ENCODE data around the gene DISC1. TPM values are rescaled to one million over a fixed set of nuclear protein-coding genes. Genes with fewer than 3 reads are reported as not detected.

The DISC1 gene
- total and polyA plus RNA-seq, 2 experiments from 2014 or later, result 0.43 to 1.2 TPM

DNA sequence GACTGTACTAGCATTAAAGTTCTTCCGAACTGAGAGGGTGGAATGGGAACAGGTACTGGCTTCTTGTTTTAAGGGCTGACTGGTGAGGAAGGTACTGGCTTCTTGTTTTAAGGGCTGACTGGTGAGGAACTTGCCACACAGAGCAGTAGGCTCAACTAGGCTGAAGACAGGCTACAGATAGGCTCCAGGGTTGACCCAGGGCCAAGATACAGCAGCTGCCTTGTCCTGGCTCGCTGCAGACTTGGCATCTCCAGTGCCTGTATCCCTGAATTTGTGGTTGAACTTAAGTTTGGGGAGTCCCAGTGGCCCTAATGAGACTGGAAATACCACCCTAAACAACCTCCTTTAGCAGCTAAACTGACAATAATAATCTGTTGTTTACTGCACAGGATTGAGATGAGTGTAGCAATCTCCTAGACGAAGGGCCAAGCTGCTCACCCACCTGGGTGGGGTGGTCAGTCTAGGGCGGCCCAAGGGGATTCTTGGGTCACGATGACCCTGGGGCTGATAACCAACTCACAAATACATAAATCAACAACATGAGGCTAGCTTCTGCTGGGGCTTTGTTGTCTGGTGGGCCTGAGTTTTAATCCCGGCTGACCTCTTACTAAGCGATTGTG, 227.1 kb downstream of the DISC1 start:
- in situ Hi-C loops (cut with MboI), result no loop called here
- Histone ChIP-seq H3K27me3 (replicated peaks; ENCODE audit: insufficient read depth) (no peaks in the 10 kb centered on the region), H4K20me1 (ENCODE audit: insufficient read depth) (no peaks in the 10 kb centered on the region), H3K4me3 (no peak overlapping the region), H3K4me2 (ENCODE audit: unreplicated experiment) (no peak overlapping the region), H2AFZ (no peak overlapping the region), H3K9ac (no peak overlapping the region), H3K27ac (no peak overlapping the region), H3F3A (ENCODE audit: insufficient read depth) (no peaks in the 10 kb centered on the region), H3K79me2 (ENCODE audit: insufficient read depth) (no peaks in the 10 kb centered on the region), H3K9me2 (ENCODE audit: insufficient read depth) (no peaks in the 10 kb centered on the region), H3K36me3 (ENCODE audit: low read depth) (no peaks in the 10 kb centered on the region), H3K9me3 (ENCODE audit: low read depth) (no peaks in the 10 kb centered on the region), H3K4me1 (ENCODE audit: insufficient read depth) (no peaks in the 10 kb centered on the region)
- 88 to 93% methylated on average over 7 of the region's 7 CpGs for WGBS, 2 experiments (ENCODE audit: low coverage in 1 of 2, low lambda C conversion rate in 2 of 2, missing lambda C conversion rate in 2 of 2)
- TF ChIP-seq EZH2phosphoT487 (IDR thresholded peaks at IDR 0.05; ENCODE audit: insufficient read depth, low read depth) (no peak), EZH2 (IDR thresholded peaks at IDR 0.05; ENCODE audit: insufficient read depth, poor library complexity, severe bottlenecking) (no peak)
- no peak for DNase-seq

DNA sequence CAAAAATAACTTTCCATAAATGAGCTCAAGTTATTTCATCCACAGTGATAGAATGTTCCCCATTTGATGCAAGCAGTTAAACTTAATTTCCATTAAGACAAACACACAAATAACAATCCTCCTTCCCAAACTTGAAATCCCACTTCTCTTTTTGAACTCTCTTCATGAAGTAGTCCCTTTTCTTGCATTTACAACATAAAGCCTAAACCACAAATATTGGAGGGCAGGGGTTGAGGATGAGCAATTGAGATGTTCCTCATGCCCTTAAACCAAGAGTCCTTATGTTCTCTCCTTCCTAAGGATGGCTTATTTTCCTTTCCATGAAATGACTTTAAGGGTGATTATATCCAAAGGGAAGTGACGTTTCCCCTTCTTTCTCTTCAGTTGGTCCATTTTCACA, 228.8 kb downstream of the DISC1 start:
- H3K27ac ChIP-seq, result no peak overlapping the region
- H3K4me2 ChIP-seq (ENCODE audit: unreplicated experiment), result no peak overlapping the region
- no peaks in the 10 kb centered on the region for H3K4me1 ChIP-seq (ENCODE audit: insufficient read depth)
- no peak overlapping the region for H3K4me3 ChIP-seq
- 71 to 81% methylated on average over 1 of the region's 1 CpG for WGBS, 2 experiments (ENCODE audit: low coverage in 1 of 2, low lambda C conversion rate in 2 of 2, missing lambda C conversion rate in 2 of 2)
- no peaks in the 10 kb centered on the region for H3K9me3 ChIP-seq (ENCODE audit: low read depth)
- TF ChIP-seq EZH2 (IDR thresholded peaks at IDR 0.05; ENCODE audit: insufficient read depth, poor library complexity, severe bottlenecking) (no peak), EZH2phosphoT487 (IDR thresholded peaks at IDR 0.05; ENCODE audit: insufficient read depth, low read depth) (no peak)
- H3K9me2 ChIP-seq (ENCODE audit: insufficient read depth), result no peaks in the 10 kb centered on the region
- H3K27me3 ChIP-seq (replicated peaks; ENCODE audit: insufficient read depth), result no peaks in the 10 kb centered on the region
- H3K36me3 ChIP-seq (ENCODE audit: low read depth), result no peaks in the 10 kb centered on the region
- H3F3A ChIP-seq (ENCODE audit: insufficient read depth), result no peaks in the 10 kb centered on the region
- H4K20me1 ChIP-seq (ENCODE audit: insufficient read depth), result no peaks in the 10 kb centered on the region
- no peak for DNase-seq
- in situ Hi-C loops (cut with MboI), result no loop called here
- no peak overlapping the region for H3K9ac ChIP-seq
- H3K79me2 ChIP-seq (ENCODE audit: insufficient read depth), result no peaks in the 10 kb centered on the region
- H2AFZ ChIP-seq, result no peak overlapping the region

DNA sequence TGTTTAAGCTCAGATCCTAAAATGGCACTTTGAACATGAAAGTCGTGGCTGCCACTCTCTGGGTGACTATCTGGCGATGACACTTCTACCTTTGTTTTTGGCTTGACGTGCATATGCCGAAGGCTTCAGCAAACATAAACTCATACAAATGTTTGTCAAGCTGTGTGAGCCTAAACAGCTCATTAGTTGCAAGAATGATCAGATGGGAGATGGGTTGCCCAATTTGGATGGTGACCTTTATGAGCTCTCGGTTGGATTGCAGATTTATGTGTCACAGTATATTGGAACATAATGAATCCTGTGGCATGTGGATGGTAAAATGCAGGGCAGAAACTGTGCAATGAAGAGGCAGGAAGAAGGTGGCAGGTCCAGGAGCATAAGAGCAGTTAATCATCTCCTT, 229.3 kb downstream of the DISC1 start:
- H3K27me3 ChIP-seq (replicated peaks; ENCODE audit: insufficient read depth), result no peaks in the 10 kb centered on the region
- WGBS, 2 experiments (ENCODE audit: low coverage in 1 of 2, low lambda C conversion rate in 2 of 2, missing lambda C conversion rate in 2 of 2), result 91% methylated on average over 5 of the region's 5 CpGs
- no peak for DNase-seq

DNA sequence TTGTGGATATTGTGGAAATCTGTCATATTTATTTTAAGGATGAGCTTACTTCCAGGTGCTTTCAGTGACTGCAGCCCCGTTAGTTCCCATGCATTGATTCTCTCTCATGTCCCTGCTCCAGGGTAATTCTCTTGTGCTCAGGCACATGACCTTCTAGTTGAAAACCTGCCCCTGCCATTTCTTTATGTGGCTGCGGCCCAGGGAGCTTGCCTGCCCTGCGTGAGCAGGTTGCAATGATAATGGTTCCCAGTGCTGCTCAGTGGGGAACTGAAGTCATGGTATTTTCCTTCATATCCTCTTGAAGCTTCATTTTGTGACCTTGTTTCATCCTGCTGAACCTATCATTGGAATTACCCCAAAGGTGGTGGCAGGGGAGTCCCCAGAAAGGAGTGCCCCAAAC, 229.8 kb downstream of the DISC1 start:
- in situ Hi-C loops (cut with MboI), result no loop called here
- Histone ChIP-seq H3K36me3 (ENCODE audit: low read depth) (no peaks in the 10 kb centered on the region), H3K9ac (no peak overlapping the region), H3F3A (ENCODE audit: insufficient read depth) (peaks cover under 1% of the 10 kb centered on the region; the same call in 1 of the 2 replicates), H3K9me3 (ENCODE audit: low read depth) (no peaks in the 10 kb centered on the region), H3K9me2 (ENCODE audit: insufficient read depth) (no peaks in the 10 kb centered on the region), H3K27me3 (replicated peaks; ENCODE audit: insufficient read depth) (no peaks in the 10 kb centered on the region), H4K20me1 (ENCODE audit: insufficient read depth) (no peaks in the 10 kb centered on the region), H3K79me2 (ENCODE audit: insufficient read depth) (no peaks in the 10 kb centered on the region), H2AFZ (no peak overlapping the region), H3K4me3 (no peak overlapping the region), H3K4me2 (ENCODE audit: unreplicated experiment) (no peak overlapping the region), H3K4me1 (ENCODE audit: insufficient read depth) (peaks cover under 1% of the 10 kb centered on the region; the same call in 1 of the 2 replicates), H3K27ac (no peak overlapping the region)
- no peak for DNase-seq
- TF ChIP-seq EZH2 (IDR thresholded peaks at IDR 0.05; ENCODE audit: insufficient read depth, poor library complexity, severe bottlenecking) (no peak), EZH2phosphoT487 (IDR thresholded peaks at IDR 0.05; ENCODE audit: insufficient read depth, low read depth) (no peak)
- WGBS, 2 experiments (ENCODE audit: low coverage in 1 of 2, low lambda C conversion rate in 2 of 2, missing lambda C conversion rate in 2 of 2), result 94 to 96% methylated on average over 3 of the region's 3 CpGs

More for the DNA sequence above, 229.3 kb downstream of the DISC1 start:
- Histone ChIP-seq H3K9ac (no peak overlapping the region), H3K36me3 (ENCODE audit: low read depth) (no peaks in the 10 kb centered on the region), H3K4me1 (ENCODE audit: insufficient read depth) (no peaks in the 10 kb centered on the region), H2AFZ (no peak overlapping the region), H3K27ac (no peak overlapping the region), H3K9me3 (ENCODE audit: low read depth) (no peaks in the 10 kb centered on the region), H3K79me2 (ENCODE audit: insufficient read depth) (no peaks in the 10 kb centered on the region), H3K4me2 (ENCODE audit: unreplicated experiment) (no peak overlapping the region), H3K9me2 (ENCODE audit: insufficient read depth) (no peaks in the 10 kb centered on the region), H3F3A (ENCODE audit: insufficient read depth) (no peaks in the 10 kb centered on the region), H3K4me3 (no peak overlapping the region), H4K20me1 (ENCODE audit: insufficient read depth) (no peaks in the 10 kb centered on the region)
- in situ Hi-C loops (cut with MboI), result no loop called here
- no peak for TF ChIP-seq EZH2phosphoT487 (IDR thresholded peaks at IDR 0.05; ENCODE audit: insufficient read depth, low read depth)
- TF ChIP-seq EZH2 (IDR thresholded peaks at IDR 0.05; ENCODE audit: insufficient read depth, poor library complexity, severe bottlenecking), result no peak

All from GM23248 (cell line).